Measurements from ENCODE around the gene LRFN5. TPM values are rescaled to one million over a fixed set of nuclear protein-coding genes. Genes with fewer than 3 reads are reported as not detected.

Gene LRFN5
- total RNA-seq, 4 donors from 2014 or later = 0.26 to 45.1 (median 4.6) TPM

GRCh38 chr14:41782511-41782910 is 175.8 kb downstream of the LRFN5 start:
- Histone ChIP-seq H3K9me3 (no peaks in the 10 kb centered on the region), H3K4me1 (no peaks in the 10 kb centered on the region), H3K27ac (no peak overlapping the region), H3K27me3 (no peaks in the 10 kb centered on the region), H3K36me3 (no peaks in the 10 kb centered on the region), H3K4me3 (no peak overlapping the region)
- intact Hi-C loops (cut with DNase I; ENCODE audit: low total_unique reads) = no loop called here
- no peak for TF ChIP-seq POLR2A (IDR thresholded peaks at IDR 0.05)
- TF ChIP-seq CTCF (IDR thresholded peaks at IDR 0.05) = no peak
- no peak for DNase-seq

- no peak for DNase-seq
- TF ChIP-seq CTCF (IDR thresholded peaks at IDR 0.05) (no peak), POLR2A (IDR thresholded peaks at IDR 0.05) (no peak)
- Histone ChIP-seq H3K4me3 (no peak overlapping the region), H3K27me3 (no peaks in the 10 kb centered on the region), H3K9me3 (no peaks in the 10 kb centered on the region), H3K27ac (no peak overlapping the region), H3K4me1 (no peaks in the 10 kb centered on the region), H3K36me3 (no peaks in the 10 kb centered on the region)
- intact Hi-C loops (cut with DNase I; ENCODE audit: low total_unique reads) = no loop called here
Measured at GRCh38 chr14:41783403-41783802, 176.7 kb downstream of the LRFN5 start.

GRCh38 chr14:41785696-41786095 is 179.0 kb downstream of the LRFN5 start:
- no peak for TF ChIP-seq CTCF (IDR thresholded peaks at IDR 0.05)
- TF ChIP-seq POLR2A (IDR thresholded peaks at IDR 0.05) = no peak
- intact Hi-C loops (cut with DNase I; ENCODE audit: low total_unique reads) = no loop called here
- Histone ChIP-seq H3K9me3 (no peaks in the 10 kb centered on the region), H3K4me1 (no peaks in the 10 kb centered on the region), H3K27me3 (no peaks in the 10 kb centered on the region), H3K36me3 (no peaks in the 10 kb centered on the region), H3K27ac (no peak overlapping the region), H3K4me3 (no peak overlapping the region)
- DNase-seq = no peak

- no peak for DNase-seq
- Histone ChIP-seq H3K27ac (no peak overlapping the region), H3K36me3 (no peaks in the 10 kb centered on the region), H3K9me3 (no peaks in the 10 kb centered on the region), H3K4me3 (no peak overlapping the region), H3K27me3 (no peaks in the 10 kb centered on the region), H3K4me1 (no peaks in the 10 kb centered on the region)
- TF ChIP-seq CTCF (IDR thresholded peaks at IDR 0.05) (no peak), POLR2A (IDR thresholded peaks at IDR 0.05) (no peak)
- intact Hi-C loops (cut with DNase I; ENCODE audit: low total_unique reads) = no loop called here
Measured at GRCh38 chr14:41799817-41800216, 193.1 kb downstream of the LRFN5 start.

- Histone ChIP-seq H3K4me3 (no peak overlapping the region), H3K27ac (no peak overlapping the region), H3K4me1 (no peaks in the 10 kb centered on the region), H3K36me3 (no peaks in the 10 kb centered on the region), H3K9me3 (no peaks in the 10 kb centered on the region), H3K27me3 (no peaks in the 10 kb centered on the region)
- intact Hi-C loops (cut with DNase I; ENCODE audit: low total_unique reads) = no loop called here
- no peak for DNase-seq
- no peak for TF ChIP-seq CTCF (IDR thresholded peaks at IDR 0.05)
- no peak for TF ChIP-seq POLR2A (IDR thresholded peaks at IDR 0.05)
Measured at GRCh38 chr14:41805633-41806032, 199.0 kb downstream of the LRFN5 start.
